Heart right ventricle (tissue), 16 donors: ENCODE data around the gene CD160. TPM values are rescaled to one million over a fixed set of nuclear protein-coding genes. Genes with fewer than 3 reads are reported as not detected.

Source experiments
- ATAC-seq, 8 donors: fragments of 200-7000 bp; cut with Tn5 transposase; one replicate each; pipeline ENCODE4 v1.9.1; 2020; ENCODE audit warnings: mild to moderate bottlenecking in 8 of 8, moderate library complexity in 8 of 8, moderate number of reproducible peaks in 1 of 8
- DNase-seq, 2 donors: peaks; one replicate each; pipeline ENCODE4 v3.0.0-alpha.2; 2020
- H3K27ac ChIP-seq, 10 donors: fragments of 200-600 bp; sonication (generic) in 2 of 10; one replicate each; pipeline versions ENCODE4 v1.5.0 to v1.8.0; 2020 to 2022; ENCODE audit warnings: mild to moderate bottlenecking in 3 of 10
- H3K27me3 ChIP-seq, 7 donors: fragments of 200-600 bp; one replicate each; pipeline ENCODE4 v1.8.0; 2021 to 2022; ENCODE audit warnings: mild to moderate bottlenecking in 2 of 7
- H3K36me3 ChIP-seq, 9 donors: fragments of 200-600 bp; sonication (generic) in 1 of 9; one replicate each; pipeline versions ENCODE4 v1.5.0 to v1.8.0; 2020 to 2022; ENCODE audit warnings: mild to moderate bottlenecking in 2 of 9
- H3K4me1 ChIP-seq, 9 donors: fragments of 200-600 bp; sonication (generic) in 1 of 9; one replicate each; pipeline versions ENCODE4 v1.5.0 to v1.8.0; 2020 to 2022; ENCODE audit warnings: mild to moderate bottlenecking in 4 of 9
- H3K4me3 ChIP-seq, 10 donors: fragments of 200-600 bp; sonication (generic) in 2 of 10; one replicate each; pipeline versions ENCODE4 v1.5.0 to v1.8.0; 2020 to 2022; ENCODE audit warnings: mild to moderate bottlenecking in 7 of 10, moderate library complexity in 2 of 10
- H3K9me3 ChIP-seq, 11 donors: fragments of 200-600 bp in 10 of 11; sonication (generic) in 2 of 11; one replicate each; pipeline versions ENCODE4 v1.5.0 to v1.8.0; 2013 to 2022; ENCODE audit warnings: mild to moderate bottlenecking in 2 of 11, control low read depth in 1 of 11, moderate library complexity in 1 of 11
- CTCF ChIP-seq, 9 donors: fragments of 200-600 bp; sonication (generic) in 2 of 9; IDR thresholded peaks; one replicate each; pipeline versions ENCODE4 v1.5.0 to v1.8.0; 2021 to 2022; ENCODE audit warnings: antibody characterized with exemption in 9 of 9, mild to moderate bottlenecking in 5 of 9, moderate library complexity in 1 of 9
- WGBS, 2 donors: extraction: QIAGEN DNeasy Blood & Tissue Kit; methylation state at CpG; one replicate each; pipeline ENCODE4 v1.1.7; 2013; ENCODE audit warnings: inconsistent platforms in 1 of 2; 5-methylcytosine and 5-hydroxymethylcytosine counted together
- intact Hi-C, 10 donors: fragments of 100-400 bp; cut with DNase I; formaldehyde crosslinking; loops; one replicate each; pipeline versions ENCODE4 v1.11.1 to v1.14.2; 2022
- polyA plus RNA-seq, 2 donors: library from polyadenylated mRNA; stranded (reverse); fragments of 200-250 nt; gene quantifications; one replicate each; pipeline ENCODE4 v1.2.3, GENCODE V29; 2013
- total RNA-seq, 10 donors: library from RNA; stranded (reverse); fragmentation: NEBNext Ultra II Directional in 3 of 10; extraction: Animal tissue kit (Norgen Biotek cat#: 25700) in 3 of 10; gene quantifications; one replicate each; pipeline versions ENCODE4 v1.2.1 to v1.2.4, GENCODE V29; 2021 to 2023
- donor health status: Arrhythmogenic right ventricular cardiomyopathy.
- donor health status: ischemic (EF 13 %, LVEDD 7.1; RV severe dilation, severe dysfunction).
- donor health status: healthy with polysubstance abuse.
- donor health status: DM: no; HTN: yes; CAD: no.
- donor health status: DM: no; HTN: no; CAD: no.
- donor health status: ischemic (EF 25% LVEDD 6.9; RV normal size, moderate dysfunction).
- donor health status: ischemic (EF 25% LVEDD 5.7; RV mildly dilated, moderate dysfunction).
- donor health status: healthy.
- donor health status: DM: yes; HTN: yes; CAD: no.
- donor health status: Ischemic cardiomyopathy.
- donor health status: ischemic (EF 35%, LVEDD 5.7; RV mildly dilated, moderate dysfunction).
- donor health status: nonischemic (EF 11% LVEDD 7.7; RV severe dilation, severe dysfunction).
- donor health status: DM: yes; HTN: yes; CAD: no.
- donor health status: PGD.
- donor health status: ischemic (EF 29% LVEDD 5.4; RV normal size, mild dysfunction).
- donor health status: nonischemic (EF 23%, LVEDD 6.1; RV moderate dilation, normal function).

Gene CD160
- total and polyA plus RNA-seq, 12 donors: 0.03 to 0.58 (median 0.18) TPM; not detected in 9

DNA sequence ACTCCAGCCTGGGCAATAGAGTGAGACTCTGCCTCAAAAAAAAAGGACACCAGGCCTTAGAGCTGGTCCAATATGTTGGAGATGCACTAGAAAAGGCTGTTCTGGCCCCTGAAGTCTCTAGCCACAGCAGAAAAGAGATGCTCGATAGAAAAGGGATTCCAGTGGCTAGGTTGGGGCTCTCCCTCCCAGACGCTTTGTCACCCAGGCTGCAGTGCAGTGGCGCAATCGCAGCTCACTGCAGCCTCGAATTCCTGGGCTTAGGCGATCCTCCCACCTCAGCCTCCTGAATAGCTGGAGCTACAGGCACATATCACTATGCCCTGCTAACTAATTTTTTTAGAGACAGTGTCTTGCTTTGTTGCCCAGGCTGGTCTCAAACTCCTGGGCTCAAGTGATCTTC lies 30.4 kb upstream of the CD160 start:
- H3K4me3 ChIP-seq: no peak overlapping the region
- no peaks in the 10 kb centered on the region for H3K27me3 ChIP-seq
- no peak overlapping the region for H3K27ac ChIP-seq
- no peak for ATAC-seq
- no peak for DNase-seq
- H3K4me1 ChIP-seq: peaks cover 0 to 19% (median 0%) of the 10 kb centered on the region in 9 donors
- no peaks in the 10 kb centered on the region for H3K36me3 ChIP-seq
- TF ChIP-seq CTCF (IDR thresholded peaks at IDR 0.05): no peak
- WGBS, 2 donors: 93 to 97% methylated on average over 6 of the region's 6 CpGs
- H3K9me3 ChIP-seq: no peaks in the 10 kb centered on the region
- intact Hi-C loops: no loop called here

GRCh38 chr1:145689922-145690321 lies 29.4 kb upstream of the CD160 start:
- ATAC-seq (no peak), DNase-seq (no peak)
- H3K9me3 ChIP-seq: no peaks in the 10 kb centered on the region
- no peak overlapping the region for H3K4me3 ChIP-seq
- 97 to 98% methylated on average over 6 of the region's 6 CpGs for WGBS, 2 donors
- intact Hi-C loops: no loop called here
- no peaks in the 10 kb centered on the region for H3K27me3 ChIP-seq
- H3K27ac ChIP-seq: no peak overlapping the region
- no peaks in the 10 kb centered on the region for H3K36me3 ChIP-seq
- no peak for TF ChIP-seq CTCF (IDR thresholded peaks at IDR 0.05)
- H3K4me1 ChIP-seq: peaks cover 0 to 19% (median 0%) of the 10 kb centered on the region in 9 donors

DNA sequence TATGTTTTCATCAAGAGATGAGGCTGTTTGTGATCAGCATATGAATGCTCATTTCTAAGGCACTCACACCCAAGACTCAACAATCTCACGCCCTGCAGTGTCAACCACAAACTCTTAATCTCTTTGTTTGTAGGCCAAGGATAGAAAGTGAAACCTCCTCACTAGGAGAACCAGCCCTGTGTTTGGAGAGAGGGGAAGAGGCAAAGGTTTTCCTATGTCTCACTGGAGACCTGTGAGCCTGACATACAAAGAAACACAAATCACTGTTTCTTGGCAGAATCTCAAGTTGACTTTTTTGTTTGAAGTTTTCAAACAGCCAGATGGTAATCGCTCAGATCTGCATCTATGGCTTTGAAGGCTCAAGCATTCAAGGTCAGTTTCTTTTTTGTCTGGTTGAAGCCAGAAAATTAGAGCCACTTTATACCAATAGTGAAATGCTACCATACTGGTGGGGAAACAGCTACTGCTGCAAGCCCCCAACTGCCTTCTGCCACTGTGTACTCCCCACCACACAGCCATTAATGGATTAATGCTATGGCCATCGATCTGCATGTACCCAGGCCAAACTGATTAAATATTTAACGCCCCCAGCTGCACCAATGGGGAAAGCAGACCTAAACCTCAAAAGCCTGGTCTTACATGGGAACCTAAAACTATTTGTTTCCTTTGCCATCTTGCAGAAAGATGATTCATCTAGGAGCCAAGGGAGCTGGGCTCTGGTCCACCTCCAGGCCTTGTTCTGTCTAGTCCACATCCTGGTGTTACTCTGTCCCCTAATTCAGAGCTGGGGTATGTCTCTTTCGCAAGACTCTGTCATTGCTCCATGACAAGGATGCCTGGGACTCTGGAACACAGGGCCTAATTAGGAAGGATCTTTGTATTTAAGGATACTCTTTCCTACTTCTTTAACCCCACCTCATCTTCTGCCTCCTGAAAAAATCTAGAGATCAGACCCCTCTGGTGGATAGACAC lies 28.4 kb upstream of the CD160 start:
- intact Hi-C loops: no loop called here
- 79 to 83% methylated on average over 5 of the region's 5 CpGs for WGBS, 2 donors

More for the DNA sequence above, 28.4 kb upstream of the CD160 start:
- no peaks in the 10 kb centered on the region for H3K36me3 ChIP-seq
- no peak for DNase-seq
- H3K27ac ChIP-seq: peak overlapping the region in 1 of 10 donors; percentile 53
- no peak for ATAC-seq
- H3K4me1 ChIP-seq: peaks cover 0 to 19% (median 0%) of the 10 kb centered on the region in 9 donors
- no peaks in the 10 kb centered on the region for H3K27me3 ChIP-seq
- no peak overlapping the region for H3K4me3 ChIP-seq
- TF ChIP-seq CTCF (IDR thresholded peaks at IDR 0.05): no peak
- H3K9me3 ChIP-seq: no peaks in the 10 kb centered on the region
